Measurements from ENCODE around the gene USP3.
"Not testable (repeated sequence)": the region's sequence is repeated elsewhere in the genome, so short reads cannot be mapped to it uniquely, and the experiment has no call there.

Gene USP3

GRCh38 chr15:63617627-63618026 is 113.2 kb downstream of the USP3 start:
- not testable (repeated sequence) for DNase-seq

- DNase-seq: not testable (repeated sequence)
These were observed 116.4 kb downstream of the USP3 start for GRCh38 chr15:63620760-63621159.

- no peak for DNase-seq
These were observed 119.0 kb downstream of the USP3 start for GRCh38 chr15:63623232-63623969.

GRCh38 chr15:63626955-63627354 is 122.6 kb downstream of the USP3 start:
- DNase-seq: no peak

GRCh38 chr15:63628123-63628822 is 123.9 kb downstream of the USP3 start:
- no peak for DNase-seq

GRCh38 chr15:63630036-63630751 is 125.8 kb downstream of the USP3 start:
- DNase-seq: no peak

- DNase-seq: no peak
These were observed 128.9 kb downstream of the USP3 start for GRCh38 chr15:63633312-63633711.

- no peak for DNase-seq
These were observed 129.8 kb downstream of the USP3 start for GRCh38 chr15:63634154-63634553.

GRCh38 chr15:63636518-63637061 is 132.2 kb downstream of the USP3 start:
- no peak for DNase-seq

- DNase-seq: no peak
These were observed 134.4 kb downstream of the USP3 start for GRCh38 chr15:63638839-63639238.

GRCh38 chr15:63640146-63640545 is 135.8 kb downstream of the USP3 start:
- DNase-seq: no peak
